C1 segment of cervical spinal cord (tissue), 14 donors: ENCODE data around the gene HDAC7.
"Not testable (repeated sequence)": the region's sequence is repeated elsewhere in the genome, so short reads cannot be mapped to it uniquely, and the experiment has no call there.

ENCODE experiments used
- DNase-seq, 14 donors: peaks; one replicate each; lab custom pipeline; 2025; lab: John Stamatoyannopoulos, UW

HDAC7 gene

DNA sequence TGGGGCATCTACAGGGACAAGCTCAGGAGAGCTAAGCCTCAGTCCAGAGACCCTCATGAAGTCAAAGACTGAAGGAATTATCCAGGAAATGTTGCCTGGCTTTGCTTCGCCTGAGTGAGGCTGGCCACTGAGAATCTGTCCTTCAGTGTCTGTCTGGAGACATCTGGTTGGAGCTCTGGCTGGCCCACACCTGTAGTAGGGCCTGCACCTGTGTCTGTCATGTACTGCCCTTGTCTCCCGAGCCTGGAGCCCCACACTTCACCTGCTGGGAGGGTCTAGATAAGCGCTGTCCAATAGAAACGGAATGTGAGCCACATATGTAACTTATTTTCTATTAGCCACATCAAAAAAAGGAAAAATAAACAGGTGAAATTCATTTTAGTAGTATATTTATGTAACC, 9.9 kb upstream of the HDAC7 start:
- no peak for DNase-seq

DNA sequence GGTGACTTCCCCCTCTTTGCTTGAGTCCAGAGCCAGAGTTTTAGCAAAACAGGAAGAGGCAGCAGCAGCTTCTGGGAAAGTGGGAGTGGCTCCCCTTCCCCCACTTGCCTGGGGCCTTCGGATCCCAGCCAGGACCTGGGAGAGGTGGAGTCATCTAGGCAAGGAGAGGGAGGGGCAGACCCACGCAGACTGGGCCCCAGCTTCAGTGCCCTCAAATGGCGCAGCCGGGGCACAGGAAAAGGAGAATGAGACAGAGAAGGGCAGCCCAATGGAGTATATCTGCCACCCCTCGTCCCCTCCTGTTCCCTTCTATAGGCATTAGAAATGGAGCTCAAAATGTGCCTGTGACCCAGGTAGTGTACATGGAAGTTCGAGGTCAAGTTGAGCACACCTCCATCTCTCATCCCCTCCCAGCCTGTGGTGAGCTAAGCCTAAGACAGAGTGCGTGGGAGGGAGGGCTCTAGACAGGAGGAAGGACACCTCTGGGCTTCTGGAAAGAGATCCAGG, 9.3 kb upstream of the HDAC7 start:
- peak in 1 of 14 donors; percentile 28 for DNase-seq

DNA sequence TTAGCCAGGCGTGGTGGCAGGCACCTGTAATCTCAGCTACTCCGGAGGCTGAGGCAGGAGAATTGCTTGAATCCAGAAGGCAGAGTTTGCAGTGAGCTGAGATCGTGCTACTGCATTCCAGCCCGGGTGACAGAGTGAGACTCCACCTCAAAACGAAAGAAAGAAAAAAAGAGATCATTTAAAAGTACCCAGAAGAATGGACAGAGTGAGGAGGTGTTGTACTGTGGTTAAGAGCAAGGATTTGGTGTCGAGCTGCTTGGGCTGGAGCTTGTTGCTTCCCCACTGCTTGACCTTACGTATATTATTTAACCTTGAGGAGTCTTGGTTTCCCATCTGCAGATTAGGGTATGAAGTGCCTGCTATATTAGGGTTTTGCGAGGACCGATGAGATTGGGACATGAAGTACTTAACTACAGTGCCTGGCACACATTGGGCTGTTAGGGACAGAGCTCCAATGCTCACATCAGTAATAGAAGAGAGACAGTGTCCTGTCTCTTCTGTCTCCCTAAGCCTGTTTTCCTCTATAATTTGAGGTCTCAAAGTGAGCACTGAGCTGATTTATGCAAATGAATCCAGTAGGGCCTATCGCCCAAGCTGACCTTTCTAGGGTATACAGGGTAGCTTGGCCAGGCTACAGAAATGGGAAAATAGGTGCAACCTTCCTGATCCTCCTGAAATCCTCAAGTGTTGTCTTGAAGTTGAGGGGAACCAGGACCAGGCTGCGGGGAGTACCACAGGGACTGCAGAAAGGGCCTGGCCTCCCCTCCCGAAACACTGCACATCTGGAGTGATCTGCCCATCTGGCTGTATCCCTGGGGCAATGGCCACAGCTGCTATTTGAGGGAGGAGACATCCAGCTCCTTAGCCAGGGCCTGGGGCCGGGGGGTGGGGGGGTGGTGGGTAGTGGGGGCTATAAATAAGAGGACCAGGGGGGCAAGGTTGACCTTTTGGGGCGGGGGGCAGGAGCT, 8.6 kb upstream of the HDAC7 start:
- no peak for DNase-seq

DNA sequence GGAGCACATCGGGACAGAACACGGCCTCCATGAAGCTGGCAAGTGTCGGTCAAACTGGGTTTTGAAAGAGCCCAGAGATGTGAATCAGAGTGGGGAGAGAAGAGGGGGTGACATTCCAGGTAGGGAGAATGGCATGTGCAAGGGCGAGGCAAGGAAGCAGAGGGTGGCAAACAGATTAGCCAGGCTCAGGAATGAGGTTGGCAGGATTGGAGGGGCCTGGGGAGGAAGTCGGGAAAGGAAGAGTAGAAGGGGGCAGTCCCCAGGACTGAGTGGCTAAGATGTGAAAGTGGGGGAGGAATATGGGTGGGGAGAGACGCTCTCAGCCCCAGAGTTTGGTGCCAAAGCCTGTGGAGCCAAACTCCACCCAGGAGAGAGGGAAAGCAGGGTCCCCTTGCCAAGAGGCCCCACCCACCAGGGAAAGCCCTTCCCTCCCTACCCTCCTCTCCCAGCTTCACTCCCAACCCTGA, 5.5 kb upstream of the HDAC7 start:
- DNase-seq: no peak

DNA sequence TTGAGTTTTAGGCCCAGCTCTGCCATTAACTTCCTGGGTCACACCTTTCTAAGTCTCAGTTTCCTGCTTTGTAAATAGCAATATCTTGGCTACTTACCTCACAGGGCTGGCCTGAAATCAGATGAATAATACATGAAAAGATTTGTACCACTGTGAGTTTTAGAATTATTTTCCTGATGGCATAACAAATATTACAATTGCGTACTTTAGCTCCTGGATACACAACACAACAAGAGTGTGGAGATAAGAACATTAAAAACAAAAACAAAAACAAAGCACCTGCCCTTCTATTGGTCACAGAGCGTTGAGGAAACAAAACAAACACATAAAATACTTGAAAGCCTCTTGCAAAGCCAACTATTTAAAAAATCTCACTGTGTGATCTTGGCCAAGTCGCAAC, 4.9 kb upstream of the HDAC7 start:
- no peak for DNase-seq

DNA sequence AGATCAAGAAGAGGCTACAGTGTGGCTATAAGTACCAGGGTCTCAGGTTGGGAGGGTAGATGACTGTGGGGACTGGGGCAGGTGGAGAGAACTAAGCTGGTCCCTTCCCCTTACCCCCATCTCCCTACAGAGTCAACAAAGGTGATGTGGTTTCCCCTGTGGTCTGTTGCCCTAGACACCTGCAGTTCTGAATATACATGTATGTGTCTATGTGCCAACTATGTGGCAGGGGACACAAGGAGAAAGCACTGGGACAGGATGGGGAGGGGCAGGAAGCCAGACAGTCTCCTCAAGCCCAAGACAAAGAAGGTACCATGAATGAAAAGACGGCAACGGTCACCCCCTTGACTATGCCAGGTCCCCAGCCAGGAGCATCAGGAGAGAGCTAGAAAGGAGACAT, 4.5 kb upstream of the HDAC7 start:
- no peak for DNase-seq

DNA sequence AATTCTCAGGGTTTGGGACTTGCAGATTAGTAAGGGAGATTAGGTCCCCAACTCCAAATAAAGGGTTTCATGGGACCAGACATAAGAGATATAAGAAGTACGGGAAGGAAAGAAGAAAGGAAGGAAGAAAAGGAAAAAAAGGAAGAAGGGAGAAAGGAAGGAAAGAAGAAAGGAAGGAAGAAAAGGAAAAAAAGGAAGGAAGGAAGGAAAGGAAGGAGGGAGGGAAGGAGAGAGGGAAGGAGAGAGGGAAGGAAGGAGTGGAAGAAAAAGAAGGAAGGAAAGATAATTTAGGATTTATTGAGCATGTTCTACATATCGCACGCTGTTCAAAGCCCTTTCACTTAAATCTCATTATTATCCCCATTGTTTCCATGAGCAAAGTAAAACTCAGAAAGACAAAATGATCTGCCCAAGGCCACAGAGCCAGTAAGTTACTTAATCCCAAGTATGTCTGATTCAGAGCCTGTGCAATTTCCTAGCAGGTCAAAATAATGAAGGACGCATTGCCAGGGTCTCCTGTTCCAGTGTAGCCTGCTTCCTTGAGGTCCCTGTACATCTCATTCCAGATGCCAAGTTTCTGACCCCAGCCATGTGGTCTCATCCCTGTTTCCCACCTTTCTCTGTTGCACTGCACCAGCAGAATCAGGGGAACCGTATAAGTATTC, 3.9 kb upstream of the HDAC7 start:
- DNase-seq: no peak

DNA sequence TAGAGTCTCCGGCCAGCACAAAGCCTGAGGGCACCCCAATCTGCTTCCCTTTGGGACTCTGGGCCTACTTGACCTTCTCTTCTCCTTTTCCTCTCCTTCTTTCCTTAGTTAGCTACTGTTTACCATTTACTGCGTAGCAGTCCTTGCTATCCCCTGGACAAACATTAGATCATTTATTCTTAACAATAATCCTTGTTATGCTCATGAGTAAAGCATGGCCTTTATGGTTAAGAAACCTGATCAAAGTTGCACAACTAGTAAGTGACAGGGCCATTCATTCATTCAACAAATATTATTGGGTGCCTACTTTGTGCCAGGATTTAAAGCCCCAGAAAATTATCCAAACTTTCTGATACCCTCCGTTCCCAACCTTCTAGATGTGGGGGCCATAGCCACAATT, 3.2 kb upstream of the HDAC7 start:
- no peak for DNase-seq

DNA sequence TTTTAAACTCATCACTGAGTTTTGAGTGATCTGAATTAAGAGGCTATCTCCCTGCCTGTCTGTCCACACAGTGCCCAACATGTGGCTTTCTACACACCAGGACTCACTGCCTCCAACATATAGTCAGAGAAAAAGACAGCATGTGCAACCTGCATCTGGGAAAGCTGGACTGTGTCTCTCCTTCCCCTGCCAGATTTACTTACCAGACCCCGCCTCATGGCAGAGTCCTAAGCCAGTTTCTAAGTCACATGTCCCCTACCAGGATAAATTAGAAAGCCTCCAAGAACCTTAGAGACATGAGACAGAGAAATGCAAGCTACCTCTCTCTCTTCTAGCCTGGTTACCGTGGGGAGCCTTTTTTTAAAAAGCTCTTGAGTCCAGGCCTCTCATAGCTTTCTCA, 2.7 kb upstream of the HDAC7 start:
- no peak for DNase-seq

DNA sequence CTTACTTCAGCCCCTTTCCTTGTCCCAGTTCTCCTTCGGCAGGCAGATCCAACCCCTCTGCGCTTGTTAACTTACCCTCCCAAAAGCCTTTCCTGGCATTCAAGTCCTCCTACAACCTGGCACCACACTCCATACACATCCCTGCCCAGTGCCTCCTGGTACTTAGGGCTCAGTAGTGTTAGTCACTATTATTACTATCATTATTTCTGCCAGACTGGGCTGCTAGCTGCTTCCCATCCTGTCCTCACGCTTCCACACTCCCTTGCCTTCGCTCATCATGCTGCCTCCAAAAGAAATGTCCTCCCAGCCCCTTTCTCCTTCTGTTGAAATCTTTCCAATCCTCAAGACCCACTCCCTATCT, 1.6 kb upstream of the HDAC7 start:
- no peak for DNase-seq

DNA sequence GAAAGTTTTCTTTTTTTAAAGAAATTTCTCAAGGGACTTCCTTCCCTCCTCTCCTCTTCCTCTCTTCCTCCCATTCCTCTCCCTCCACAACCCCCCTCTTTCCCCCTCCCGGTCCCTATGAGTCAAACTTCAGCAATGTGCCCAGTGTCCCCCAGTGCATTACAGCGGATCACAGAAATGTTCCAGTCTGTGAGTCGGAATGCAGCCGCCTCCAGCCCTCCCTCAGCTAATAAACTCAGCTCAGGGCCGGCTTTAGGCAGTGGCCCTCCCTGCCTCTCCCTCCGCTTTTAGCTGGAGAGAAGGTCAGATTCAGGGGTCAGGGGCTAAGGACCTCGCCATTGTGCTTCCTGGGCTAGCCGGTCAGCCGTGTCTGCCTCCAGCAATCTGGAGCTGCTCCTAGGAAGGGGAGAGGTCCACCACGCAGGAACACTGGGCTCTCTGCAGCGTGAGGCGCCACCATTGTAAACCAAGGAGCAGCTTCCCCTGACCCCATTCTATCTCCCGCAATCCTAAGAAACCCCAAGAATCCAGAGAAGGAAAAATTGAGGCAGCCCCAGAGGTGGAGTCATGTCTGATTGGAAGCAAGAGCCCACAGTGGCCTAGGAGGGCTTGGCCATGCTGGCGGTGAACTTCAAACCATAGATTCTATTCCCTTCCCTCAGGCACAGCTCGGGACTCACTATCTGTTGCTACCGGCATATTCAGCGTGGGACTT, 1.1 kb upstream of the HDAC7 start:
- DNase-seq: peak in 3 of 14 donors; percentile 38 to 75 (median 39)

DNA sequence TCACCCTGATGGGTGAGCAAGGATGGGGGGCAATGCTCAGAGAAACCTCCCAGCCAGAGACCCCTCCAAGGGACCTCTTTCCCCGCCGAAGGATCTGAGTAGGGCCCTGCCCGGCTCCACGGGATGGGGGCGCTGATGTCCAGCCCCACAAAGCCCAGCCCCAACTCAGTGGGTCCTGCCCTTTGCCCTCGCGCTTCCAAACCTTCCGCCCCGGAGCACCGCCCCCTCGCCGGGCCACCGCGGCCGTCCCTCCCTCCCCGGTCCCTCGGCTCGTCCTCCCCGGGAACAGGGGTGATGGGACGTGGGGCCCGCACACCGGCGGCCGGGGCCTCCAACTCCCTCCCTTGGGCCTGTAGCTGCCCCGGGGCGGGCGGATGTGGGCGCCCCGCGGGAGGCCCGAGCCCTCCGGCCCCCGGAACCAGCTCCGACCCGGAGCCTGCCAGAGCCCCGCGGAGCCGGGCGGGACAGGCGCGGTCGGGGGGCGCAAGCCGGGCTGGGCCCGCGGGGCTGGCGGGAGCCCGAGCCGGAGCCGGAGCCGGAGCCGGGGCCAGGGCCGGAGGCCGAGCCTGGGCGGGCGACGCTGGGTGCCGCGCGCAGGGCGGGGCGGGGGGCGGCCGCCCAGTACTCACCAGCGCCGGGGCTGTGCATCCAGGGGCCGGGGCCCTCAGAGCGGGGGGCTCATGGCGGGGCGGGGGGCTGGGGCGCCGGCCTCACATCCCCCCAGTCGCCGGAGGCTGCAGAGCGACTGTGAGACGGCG, 386 bp downstream of the HDAC7 start:
- peak in 11 of 14 donors; percentile 26 to 81 (median 59) for DNase-seq

DNA sequence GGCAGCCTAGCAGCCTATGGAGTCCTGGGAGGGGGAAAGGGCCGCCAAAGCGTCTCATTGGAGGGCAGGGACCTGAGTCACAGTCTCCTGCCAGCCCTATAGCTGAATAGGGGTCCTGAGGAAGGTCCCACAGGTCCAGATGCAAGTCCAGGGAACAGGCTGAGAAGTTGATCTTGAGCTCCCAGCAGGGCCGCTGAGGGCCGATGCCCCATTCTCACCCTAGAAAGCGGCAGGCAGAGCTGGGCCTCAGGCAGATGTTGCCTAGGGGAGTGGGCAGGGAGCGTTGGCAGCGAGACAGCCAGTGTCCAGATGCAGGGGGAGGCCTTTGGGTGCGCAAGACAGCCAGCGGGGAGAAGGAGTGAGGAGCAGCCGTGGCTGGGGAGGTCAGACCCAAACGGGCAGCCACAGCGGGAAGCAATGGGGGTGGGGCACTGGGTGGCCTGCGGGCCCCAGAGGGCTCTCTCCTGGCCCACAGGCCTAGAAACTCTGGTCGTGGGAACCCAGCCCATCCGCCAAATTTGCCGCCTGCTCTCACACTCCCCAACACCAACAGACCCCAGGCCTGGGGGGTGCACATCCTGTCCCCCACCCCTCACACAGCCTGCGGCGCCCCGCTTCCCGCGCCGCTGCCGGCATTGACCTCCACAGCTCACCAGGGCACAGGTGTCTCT, 1.1 kb downstream of the HDAC7 start:
- peak in 7 of 14 donors; percentile 9 to 64 (median 54) for DNase-seq

DNA sequence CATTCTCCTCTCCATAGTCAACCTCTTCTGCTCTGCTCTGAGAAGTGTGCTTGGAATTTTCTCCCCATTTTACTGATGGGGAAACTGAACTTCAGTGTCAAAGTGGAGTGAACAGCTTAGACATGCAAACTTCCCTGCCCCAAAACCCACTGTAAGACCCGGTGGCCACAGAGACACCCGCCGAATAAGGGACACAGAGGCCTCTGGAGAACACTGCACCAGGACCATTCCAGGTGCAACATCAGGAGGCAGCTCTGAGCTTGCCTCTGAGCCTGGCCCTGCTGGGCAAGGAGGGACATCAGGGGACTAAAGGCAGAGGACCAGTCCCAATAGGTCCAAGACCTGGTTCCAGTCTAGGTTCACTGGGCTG, 1.7 kb downstream of the HDAC7 start:
- DNase-seq: no peak

DNA sequence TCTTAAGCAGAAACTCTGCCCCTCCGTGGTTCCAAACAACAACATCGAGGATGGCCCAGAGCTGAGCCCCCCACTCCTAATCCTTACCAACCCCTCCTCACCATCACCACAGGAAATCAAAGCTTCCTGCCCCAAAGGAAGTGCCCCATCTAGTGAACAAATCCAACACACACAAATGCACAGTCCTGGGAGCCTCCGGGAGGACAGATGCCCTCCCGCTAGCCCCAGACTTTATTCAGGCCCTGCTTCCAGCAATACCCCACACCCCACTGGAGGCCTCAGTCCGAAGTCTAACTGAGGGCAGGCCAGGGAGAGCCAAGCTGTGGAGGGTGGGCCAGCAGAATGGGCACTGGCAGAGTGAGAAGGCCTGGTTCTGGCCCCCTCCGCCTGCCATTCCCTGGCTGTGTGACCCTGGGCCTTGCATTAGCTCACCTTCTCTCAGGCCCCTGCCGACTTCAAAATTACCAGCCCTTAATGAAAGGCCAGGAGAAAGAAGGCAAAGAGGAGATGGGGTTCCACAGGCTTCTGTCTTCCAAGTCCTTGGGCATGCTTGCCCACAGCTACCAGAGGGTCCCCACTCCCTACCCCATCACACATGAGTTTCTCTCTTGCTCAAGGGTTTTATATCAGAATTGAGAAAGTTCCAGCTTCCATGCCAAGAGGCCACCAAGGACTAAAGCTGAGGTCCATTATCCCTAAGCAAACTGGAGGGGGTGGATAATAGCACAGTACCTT, 2.3 kb downstream of the HDAC7 start:
- peak in 1 of 14 donors; percentile 49 for DNase-seq

DNA sequence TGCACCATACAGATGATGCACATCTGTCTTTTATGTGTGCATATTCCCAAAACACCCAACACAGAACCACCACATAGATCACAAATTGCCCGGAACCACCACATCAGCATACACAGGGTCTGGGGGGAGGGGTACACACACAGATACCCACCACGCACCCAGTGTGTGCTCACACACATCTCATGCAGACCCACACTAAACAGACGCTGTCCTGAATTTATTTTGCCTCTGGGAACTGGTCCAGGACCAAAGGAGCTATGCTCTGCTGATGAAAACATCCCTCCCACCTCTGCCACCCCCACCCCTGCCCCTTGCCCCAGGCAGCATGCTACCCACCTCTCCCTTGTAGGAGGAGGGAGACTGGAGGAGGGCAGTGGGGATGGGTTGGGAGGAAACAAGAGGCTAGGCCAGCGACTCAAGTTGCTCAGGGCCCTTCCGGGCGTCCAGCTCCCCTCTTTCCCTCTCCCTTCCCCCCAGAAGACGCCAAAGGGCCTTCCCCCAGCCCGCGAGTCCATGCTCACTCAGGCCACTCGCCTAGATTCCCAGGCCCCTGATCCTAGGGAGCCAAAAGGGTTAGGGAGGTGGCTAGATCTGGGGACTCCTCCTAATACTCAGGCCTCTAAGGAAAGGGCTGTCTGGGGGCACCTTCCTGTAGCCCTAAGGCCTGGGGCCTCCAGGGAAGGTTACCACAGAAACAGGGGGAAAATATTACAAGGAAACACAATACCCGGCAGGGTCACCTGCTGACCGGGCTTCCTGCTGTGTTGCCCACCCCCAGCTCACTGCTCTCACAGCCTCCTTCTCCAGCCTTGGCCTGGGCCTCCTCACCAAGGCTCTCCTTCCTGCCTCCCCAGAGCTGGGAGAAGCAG, 3.1 kb downstream of the HDAC7 start:
- no peak for DNase-seq

DNA sequence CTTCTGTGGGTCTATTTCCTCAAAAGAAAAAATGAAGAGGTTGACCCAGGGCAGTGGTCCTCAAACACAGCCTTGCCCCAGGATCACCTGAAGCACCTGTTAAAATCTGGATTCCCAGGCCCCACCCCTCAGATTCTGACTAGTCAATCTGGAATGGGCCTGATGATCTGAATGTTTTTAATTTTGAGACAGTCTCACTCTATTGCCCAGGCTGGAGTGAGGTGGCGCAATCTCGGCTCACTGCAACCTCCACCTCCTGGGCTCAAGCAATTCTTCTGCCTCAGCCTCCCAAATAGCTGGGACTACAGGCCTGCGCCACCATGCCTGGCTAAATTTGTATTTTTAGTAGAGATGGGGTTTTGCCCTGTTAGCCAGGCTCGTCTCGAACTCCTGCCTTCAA, 4.3 kb downstream of the HDAC7 start:
- DNase-seq: not testable (repeated sequence)

DNA sequence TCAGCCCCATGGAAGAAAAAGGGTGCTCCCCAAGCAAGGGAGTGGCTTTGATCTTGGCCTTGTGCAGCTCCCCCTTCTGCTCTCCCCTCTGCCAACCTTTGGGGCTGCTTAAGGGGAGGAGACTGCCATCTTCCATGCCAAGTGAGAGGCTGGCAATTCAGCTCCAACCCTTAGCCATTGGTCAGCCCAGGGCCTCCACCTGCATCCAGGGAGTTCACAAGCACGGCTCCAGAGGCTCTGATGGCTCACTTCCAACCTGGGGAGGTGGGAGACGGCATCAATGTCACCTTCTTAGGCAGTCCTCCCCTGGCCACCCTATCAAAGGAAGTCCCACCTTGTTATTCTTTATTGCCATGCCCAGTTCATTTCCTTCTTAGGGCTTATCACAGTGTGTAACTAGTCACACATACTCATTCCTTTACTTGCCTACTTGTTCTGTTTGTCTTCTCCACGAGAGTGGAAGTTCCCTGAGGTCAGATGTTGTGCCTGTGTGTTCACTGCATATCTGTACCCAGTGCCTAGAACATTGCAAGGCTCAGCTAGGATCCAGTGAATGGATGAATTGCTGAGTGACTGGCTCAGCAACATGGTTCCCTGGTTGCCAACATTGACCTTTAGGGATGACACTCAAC, 5.0 kb downstream of the HDAC7 start:
- no peak for DNase-seq
